Hepatic stellate cell (primary cell): ENCODE results near the gene TEN1.
"Not testable (repeated sequence)": the region's sequence is repeated elsewhere in the genome, so short reads cannot be mapped to it uniquely, and the experiment has no call there.

Source experiments
- DNase-seq: peaks from one replicate; pipeline ENCODE4 v3.0.0; 2011; ENCODE audit warnings: low spot score

Gene TEN1

GRCh38 chr17:76027159-76027839, 48.3 kb downstream of the TEN1 start, which contains the start of gene EVPL:
Gene EVPL (minus strand): TSS chr17:76027306. CDS start chr17:76027198, 108 bp downstream.
- DNase-seq, result no peak

DNA sequence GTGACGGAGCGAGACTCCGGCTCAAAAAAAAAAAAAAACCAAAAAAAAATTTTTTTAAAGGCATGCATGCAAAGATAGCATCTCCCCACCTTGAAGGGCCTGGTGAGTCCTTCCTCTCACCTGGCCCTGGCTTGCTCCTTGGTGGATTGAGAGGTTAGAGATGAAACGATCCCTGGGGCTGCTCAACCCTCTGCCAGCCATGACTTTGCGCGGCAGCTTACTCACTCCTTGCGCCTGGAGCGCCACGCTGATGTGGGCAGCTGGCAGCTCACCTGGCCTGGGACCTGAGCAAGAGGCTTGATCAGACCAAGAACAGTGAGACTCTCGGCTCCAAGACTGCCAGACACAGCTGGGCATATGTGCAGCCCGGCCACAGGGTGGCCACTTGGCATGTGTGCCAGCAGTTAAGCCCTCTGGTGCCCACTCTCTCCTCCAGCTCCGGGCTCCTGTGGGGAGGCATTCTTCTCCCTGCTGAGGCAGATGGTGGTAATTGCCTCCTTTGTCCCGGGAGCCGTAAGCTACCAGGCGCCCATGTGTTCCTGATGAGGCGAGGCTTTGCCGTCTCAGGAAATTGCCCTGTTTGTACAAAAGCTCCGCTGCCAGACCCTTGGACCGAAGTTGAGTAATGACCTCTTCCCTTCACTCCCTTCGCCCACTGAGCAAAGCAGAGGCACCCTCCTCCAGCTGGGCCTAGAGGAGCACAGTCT, 53.2 kb downstream of the TEN1 start:
- no peak for DNase-seq

- DNase-seq, result no peak
These were observed 53.7 kb downstream of the TEN1 start for GRCh38 chr17:76032780-76033108.

DNA sequence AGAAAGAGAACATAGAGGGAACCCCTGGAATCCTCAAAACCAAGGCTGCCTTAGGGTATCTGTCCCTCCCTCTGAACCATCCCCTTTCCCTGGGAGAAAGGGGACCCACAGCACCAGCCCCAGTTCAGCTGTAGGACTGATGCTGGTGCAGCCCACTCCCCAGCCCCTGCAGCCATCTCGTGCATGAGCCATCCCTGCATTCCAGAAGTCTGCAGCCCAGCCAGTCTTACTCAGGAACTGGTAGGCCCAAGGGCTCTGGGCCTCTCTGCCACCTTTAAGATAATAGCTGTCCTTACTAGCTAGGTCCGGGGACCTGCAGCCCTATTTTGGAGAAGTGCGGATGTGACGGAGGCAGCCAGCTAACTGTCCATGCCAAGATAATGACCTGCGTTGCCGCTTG, 54.1 kb downstream of the TEN1 start:
- DNase-seq, result no peak

DNA sequence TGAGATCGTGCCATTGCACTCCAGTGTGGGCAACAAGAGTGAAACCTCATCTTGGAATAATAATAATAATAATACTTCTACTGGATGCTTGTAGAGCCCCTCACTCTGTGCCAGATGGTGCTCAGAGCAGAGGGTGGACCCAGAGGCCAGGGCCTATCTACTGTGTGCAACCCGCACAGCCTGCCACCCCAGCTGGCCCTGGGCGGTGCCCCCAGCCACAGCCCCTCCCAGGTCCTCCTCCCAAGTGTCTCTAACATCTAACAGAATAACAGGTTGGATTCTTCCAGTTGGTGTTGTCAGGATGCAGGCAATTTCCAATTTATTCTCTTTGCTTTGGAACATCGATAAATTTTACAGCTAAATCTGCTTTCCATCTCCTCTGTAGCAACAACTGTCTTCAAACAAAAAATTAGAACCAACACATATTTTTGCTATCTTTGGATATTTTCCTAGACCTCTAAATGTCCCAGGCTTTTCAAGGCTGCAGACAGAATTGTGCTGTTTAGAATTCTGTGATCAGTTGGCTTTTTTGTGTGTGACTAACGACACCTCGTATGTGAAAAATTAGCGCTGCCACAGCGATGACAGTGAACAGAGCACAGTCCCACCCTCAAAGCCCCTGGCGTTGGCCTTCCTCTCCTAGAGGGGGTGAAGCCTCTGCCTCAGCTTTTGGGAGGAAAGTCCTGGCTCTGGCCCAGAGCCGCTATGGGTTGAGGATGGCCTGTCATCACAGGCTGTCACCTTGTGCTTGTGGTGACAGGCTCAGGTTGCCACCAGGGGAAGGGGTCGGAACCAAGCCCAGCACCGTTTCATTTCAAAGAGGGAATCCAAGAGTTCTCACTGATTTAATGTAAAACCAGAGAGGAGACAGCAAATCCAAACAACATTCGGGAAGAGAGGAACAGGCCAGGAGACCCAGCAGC, 55.6 kb downstream of the TEN1 start:
- DNase-seq, result no peak

- no peak for DNase-seq
These were observed 57.6 kb downstream of the TEN1 start for GRCh38 chr17:76036497-76037261.

DNA sequence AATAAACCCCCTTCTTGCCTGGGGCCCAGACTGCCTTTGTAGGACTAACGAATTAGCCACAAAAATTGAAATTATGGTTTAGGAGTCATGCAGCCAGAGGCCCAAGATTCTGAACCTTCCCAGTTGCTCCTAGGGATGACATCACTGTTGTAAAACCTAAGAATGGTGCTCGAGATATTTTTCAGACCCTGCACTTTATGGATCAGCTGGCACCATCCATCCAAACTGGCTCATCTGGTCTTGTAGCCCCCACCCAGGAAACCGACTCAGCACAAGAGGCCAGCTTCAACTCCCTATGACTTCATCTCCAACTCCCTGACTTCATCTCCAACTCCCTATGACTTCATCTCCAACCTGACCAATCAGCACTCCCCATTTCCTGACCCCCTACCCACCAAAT, 59.0 kb downstream of the TEN1 start:
- no peak for DNase-seq

DNA sequence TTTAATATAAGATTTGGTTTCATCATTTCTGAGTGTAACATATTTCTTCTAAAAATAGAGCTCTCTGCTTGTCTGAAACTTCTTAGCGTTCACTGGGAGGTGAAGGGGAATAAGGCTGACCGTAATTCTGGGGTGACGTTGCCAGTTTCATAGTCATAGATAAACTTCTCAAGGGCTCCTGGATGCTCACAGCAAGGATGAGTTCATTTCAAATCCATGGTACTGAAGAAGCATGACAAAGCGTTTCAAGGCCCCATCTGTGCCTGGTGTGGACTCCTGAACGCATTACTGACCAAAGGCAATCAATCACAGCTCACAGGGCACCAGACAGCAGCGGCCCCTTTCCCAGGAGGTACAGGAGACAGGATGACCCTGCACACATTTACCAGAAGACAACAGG, 60.1 kb downstream of the TEN1 start:
- no peak for DNase-seq

- DNase-seq, result no peak
These were observed 61.3 kb downstream of the TEN1 start for GRCh38 chr17:76040376-76040775.

DNA sequence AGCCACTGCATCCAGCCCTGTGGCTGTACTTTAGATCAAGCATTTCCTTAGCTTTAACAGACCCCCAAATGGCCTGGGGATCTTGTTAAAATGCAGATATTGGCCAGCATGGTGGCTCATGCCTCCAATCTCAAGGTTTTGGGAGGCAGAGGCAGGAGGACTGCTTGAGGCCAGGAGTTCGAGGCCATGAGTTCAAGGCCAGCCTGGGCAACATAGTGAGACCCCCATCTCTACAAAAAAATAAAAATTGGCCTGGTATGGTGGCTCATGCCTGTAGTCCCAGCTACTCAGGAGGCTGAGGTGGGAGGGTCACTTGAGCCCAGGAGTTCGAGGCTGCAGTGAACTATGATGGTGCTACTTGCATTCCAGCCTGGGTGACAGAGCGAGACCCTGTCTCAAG, 63.8 kb downstream of the TEN1 start:
- not testable (repeated sequence) for DNase-seq

DNA sequence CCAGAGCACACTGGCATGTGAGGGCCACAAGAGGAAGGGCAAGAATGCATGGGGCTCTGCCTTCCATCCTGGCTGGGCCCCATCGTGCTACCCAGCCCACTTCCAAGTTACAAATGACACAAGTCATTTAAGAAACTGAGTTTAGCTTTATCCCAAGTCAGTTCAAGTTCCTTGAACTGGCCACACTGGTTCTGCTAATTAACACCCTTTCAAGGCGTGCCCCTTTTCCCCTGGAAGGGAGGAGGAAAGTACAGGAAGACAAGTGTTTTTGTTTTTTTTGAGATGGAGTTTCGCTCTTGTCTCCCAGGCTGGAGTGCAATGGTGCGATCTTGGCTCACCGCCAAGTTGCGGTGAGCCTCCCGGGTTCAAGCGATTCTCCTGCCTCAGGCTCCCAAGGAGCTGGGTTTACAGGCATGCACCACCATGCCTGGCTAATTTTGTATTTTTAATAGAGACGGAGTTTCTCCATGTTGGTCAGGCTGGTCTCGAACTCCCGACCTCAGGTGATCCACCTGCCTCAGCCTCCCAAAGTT, 65.5 kb downstream of the TEN1 start:
- DNase-seq, result not testable (repeated sequence)

DNA sequence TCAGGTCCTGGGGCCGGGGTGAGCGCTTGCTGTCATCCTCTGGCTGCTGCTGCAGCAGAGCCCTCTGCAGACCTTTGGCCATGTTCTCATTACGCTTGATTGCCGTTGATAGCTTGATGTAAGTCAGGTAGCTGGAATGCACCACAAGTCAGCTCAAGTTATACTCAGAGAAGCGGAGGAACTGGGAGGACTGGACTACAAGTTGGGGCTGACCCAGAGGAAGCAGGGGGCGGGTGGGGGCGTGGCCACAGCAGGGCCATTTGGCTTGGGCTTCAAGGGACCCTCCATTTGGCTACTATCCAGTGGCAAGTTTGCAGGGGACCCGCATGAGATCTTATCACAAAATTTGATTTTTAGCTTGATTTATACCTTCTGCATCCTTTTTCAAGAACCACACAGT, 67.0 kb downstream of the TEN1 start:
- no peak for DNase-seq

DNA sequence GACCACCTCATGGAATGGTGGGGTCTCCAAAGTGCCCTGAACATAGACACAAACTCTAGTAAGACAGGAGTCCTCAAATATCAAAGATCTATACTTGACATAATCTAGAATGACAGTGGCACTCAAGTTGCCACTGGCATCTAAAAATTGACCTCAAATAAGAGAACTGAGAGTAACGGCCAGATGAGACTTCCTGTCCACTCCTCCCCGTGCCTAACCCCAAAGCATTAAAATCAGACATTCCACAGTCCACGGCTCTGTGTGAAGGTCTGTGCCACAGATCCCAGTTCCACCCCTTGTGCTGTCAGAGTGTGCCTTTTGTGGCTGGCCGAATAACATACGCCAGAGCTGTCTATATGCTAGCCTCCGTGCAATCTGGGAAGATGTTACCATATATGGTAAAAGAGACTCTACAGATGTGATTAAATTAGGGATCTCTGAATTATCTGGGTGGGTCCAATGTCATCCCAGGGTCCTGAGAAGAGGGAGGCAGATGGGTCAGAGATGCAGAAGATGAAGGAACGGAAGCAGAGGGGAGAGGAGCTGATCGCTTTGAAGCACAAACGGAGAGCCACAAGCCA, 69.1 kb downstream of the TEN1 start:
- no peak for DNase-seq

DNA sequence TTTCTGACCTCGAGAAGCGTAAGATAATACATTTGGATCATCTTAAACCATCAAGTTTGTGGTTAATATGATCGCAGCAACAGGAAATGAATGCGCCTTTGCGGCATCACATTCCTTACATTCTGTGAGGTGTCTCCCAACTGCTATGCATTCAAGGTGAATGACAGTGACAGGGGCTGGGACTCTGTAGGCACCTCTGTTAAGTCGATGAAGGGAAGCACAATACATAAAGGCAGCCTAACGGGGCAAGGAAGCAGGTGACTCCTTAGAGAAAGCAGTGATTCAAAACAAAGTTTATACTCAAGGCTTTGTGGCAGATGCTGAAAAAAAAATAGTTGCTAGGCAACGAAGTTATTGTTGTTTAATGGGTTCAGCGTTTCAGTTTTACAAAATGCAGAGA, 69.7 kb downstream of the TEN1 start:
- DNase-seq, result no peak

- DNase-seq, result no peak
These were observed 70.2 kb downstream of the TEN1 start for GRCh38 chr17:76049239-76049638.

- no peak for DNase-seq
These were observed 70.9 kb downstream of the TEN1 start for GRCh38 chr17:76049836-76050537.
